Measurements from ENCODE around the gene SH3PXD2B.
"Not testable (repeated sequence)": the region's sequence is repeated elsewhere in the genome, so short reads cannot be mapped to it uniquely, and the experiment has no call there.

GRCh38 chr5:172291837-172292236 lies 162.5 kb downstream of the SH3PXD2B start:
- not testable (repeated sequence) for TF ChIP-seq CTCF (IDR thresholded peaks at IDR 0.05; ENCODE audit: low read length); EZH2 (IDR thresholded peaks at IDR 0.05; ENCODE audit: borderline replicate concordance, low read length)

Data from OCI-LY1 (cell line).